HL-60 (cell line): Measurements from ENCODE around the gene NRF1.

ENCODE experiments used
- DNase-seq, 2 experiments: peaks; one replicate each; pipeline ENCODE4 v3.0.0-alpha.2; 2010 to 2020; ENCODE audit warnings: low read depth in 1 of 2, low spot score in 1 of 2
- H3K27ac ChIP-seq: fragments of 250-450 bp; sonication (Bioruptor Pico); replicated peaks from 2 replicates; pipeline ENCODE4 v1.5.1; 2020; ENCODE audit warnings: mild to moderate bottlenecking, moderate library complexity
- H3K27me3 ChIP-seq: fragments of 250-450 bp; sonication (Bioruptor Pico); 2 replicates; pipeline ENCODE4 v1.5.1; 2021; ENCODE audit warnings: mild to moderate bottlenecking, moderate library complexity; ENCODE audit not compliant: insufficient read depth, poor library complexity, severe bottlenecking
- H3K4me3 ChIP-seq: replicated peaks from 2 replicates; pipeline ENCODE4 v1.5.1; 2011; ENCODE audit warnings: mild to moderate bottlenecking, control low read depth, low read length; ENCODE audit not compliant: insufficient read depth
- GABPA ChIP-seq: IDR thresholded peaks from 2 replicates; pipeline ENCODE4 v1.6.1; 2012; ENCODE audit warnings: low read depth
- POLR2AphosphoS5 ChIP-seq: IDR thresholded peaks from 2 replicates; pipeline ENCODE4 v1.6.1; 2012; ENCODE audit warnings: low read depth
- REST ChIP-seq: IDR thresholded peaks from 2 replicates; pipeline ENCODE4 v1.6.1; 2012; ENCODE audit warnings: low read depth; ENCODE audit not compliant: insufficient replicate concordance
- SPI1 ChIP-seq: IDR thresholded peaks from 2 replicates; pipeline ENCODE4 v1.6.1; 2012; ENCODE audit warnings: low read depth, mild to moderate bottlenecking, borderline replicate concordance
- TF ChIP-seq, protein P1 (sequence below): IDR thresholded peaks from one replicate; pipeline ENCODE4 v1.5.1; 2011; ENCODE audit warnings: low read length, control low read depth, inconsistent platforms; ENCODE audit not compliant: insufficient read depth

NRF1 gene

GRCh38 chr7:129665013-129665401 lies 53.5 kb downstream of the NRF1 start:
- DNase-seq, result peak in 1 of 2 experiments; percentile 11
- H3K4me3 ChIP-seq, result no peak overlapping the region
- no peak overlapping the region for H3K27ac ChIP-seq
- H3K27me3 ChIP-seq, result no peaks in the 10 kb centered on the region
- peak; percentile 30; the same call in 1 of the 2 replicates for TF ChIP-seq SPI1
- TF ChIP-seq, protein P1, sequence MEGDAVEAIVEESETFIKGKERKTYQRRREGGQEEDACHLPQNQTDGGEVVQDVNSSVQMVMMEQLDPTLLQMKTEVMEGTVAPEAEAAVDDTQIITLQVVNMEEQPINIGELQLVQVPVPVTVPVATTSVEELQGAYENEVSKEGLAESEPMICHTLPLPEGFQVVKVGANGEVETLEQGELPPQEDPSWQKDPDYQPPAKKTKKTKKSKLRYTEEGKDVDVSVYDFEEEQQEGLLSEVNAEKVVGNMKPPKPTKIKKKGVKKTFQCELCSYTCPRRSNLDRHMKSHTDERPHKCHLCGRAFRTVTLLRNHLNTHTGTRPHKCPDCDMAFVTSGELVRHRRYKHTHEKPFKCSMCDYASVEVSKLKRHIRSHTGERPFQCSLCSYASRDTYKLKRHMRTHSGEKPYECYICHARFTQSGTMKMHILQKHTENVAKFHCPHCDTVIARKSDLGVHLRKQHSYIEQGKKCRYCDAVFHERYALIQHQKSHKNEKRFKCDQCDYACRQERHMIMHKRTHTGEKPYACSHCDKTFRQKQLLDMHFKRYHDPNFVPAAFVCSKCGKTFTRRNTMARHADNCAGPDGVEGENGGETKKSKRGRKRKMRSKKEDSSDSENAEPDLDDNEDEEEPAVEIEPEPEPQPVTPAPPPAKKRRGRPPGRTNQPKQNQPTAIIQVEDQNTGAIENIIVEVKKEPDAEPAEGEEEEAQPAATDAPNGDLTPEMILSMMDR, result no peak

- no peak for DNase-seq
These were observed 55.6 kb downstream of the NRF1 start for GRCh38 chr7:129667116-129667515.

GRCh38 chr7:129667551-129667950 lies 56.0 kb downstream of the NRF1 start:
- no peak for TF ChIP-seq POLR2AphosphoS5
- TF ChIP-seq, protein P1, result no peak
- DNase-seq, result no peak
- no peak overlapping the region for H3K27ac ChIP-seq
- no peaks in the 10 kb centered on the region for H3K27me3 ChIP-seq
- H3K4me3 ChIP-seq, result no peak overlapping the region

More at GRCh38 chr7:129667116-129667515, 55.6 kb downstream of the NRF1 start:
- Histone ChIP-seq H3K27ac (no peak overlapping the region), H3K4me3 (no peak overlapping the region), H3K27me3 (no peaks in the 10 kb centered on the region)
- TF ChIP-seq POLR2AphosphoS5 (no peak), SPI1 (no peak), REST (no peak), GABPA (no peak)
- TF ChIP-seq, protein P1, result no peak

GRCh38 chr7:129669901-129670300 lies 58.4 kb downstream of the NRF1 start:
- TF ChIP-seq SPI1, result no peak
- no peak for TF ChIP-seq POLR2AphosphoS5
- TF ChIP-seq GABPA, result no peak
- TF ChIP-seq REST, result no peak
- TF ChIP-seq, protein P1, result no peak
- Histone ChIP-seq H3K27ac (no peak overlapping the region), H3K4me3 (no peak overlapping the region), H3K27me3 (no peaks in the 10 kb centered on the region)
- DNase-seq, result no peak
